Activated CD8-positive, alpha-beta memory T cell treated with anti-CD3 and anti-CD28 coated beads, Interleukin-2, amount 50 U/mL, for 4 hours (primary cell): ENCODE results near the gene SHLD1.

Experiments
- DNase-seq: peaks from one replicate; pipeline ENCODE4 v3.0.0-alpha.2; 2020

Gene SHLD1

GRCh38 chr20:5862703-5863039 lies 112.5 kb downstream of the SHLD1 start:
- no peak for DNase-seq

- DNase-seq: no peak
Observed at GRCh38 chr20:5863040-5863833, 113.0 kb downstream of the SHLD1 start.

GRCh38 chr20:5864428-5864827 lies 114.2 kb downstream of the SHLD1 start:
- DNase-seq: no peak

- no peak for DNase-seq
Observed at GRCh38 chr20:5864873-5865587, 114.8 kb downstream of the SHLD1 start.

GRCh38 chr20:5865604-5866003 lies 115.4 kb downstream of the SHLD1 start:
- DNase-seq: no peak

GRCh38 chr20:5870568-5870981 lies 120.4 kb downstream of the SHLD1 start:
- DNase-seq: no peak

GRCh38 chr20:5871459-5872410 lies 121.5 kb downstream of the SHLD1 start:
- no peak for DNase-seq

- no peak for DNase-seq
Observed at GRCh38 chr20:5877128-5877527, 126.9 kb downstream of the SHLD1 start.

GRCh38 chr20:5880326-5880725 lies 130.1 kb downstream of the SHLD1 start:
- DNase-seq: no peak

GRCh38 chr20:5881703-5882102 lies 131.5 kb downstream of the SHLD1 start:
- no peak for DNase-seq

- DNase-seq: no peak
Observed at GRCh38 chr20:5882166-5882565, 132.0 kb downstream of the SHLD1 start.

- no peak for DNase-seq
Observed at GRCh38 chr20:5884465-5885335, 134.5 kb downstream of the SHLD1 start.

- DNase-seq: no peak
Observed at GRCh38 chr20:5885866-5886265, 135.7 kb downstream of the SHLD1 start.

- DNase-seq: no peak
Observed at GRCh38 chr20:5886788-5887187, 136.6 kb downstream of the SHLD1 start.

GRCh38 chr20:5887386-5887785 lies 137.2 kb downstream of the SHLD1 start:
- no peak for DNase-seq

GRCh38 chr20:5888041-5888440 lies 137.8 kb downstream of the SHLD1 start:
- DNase-seq: no peak

- DNase-seq: no peak
Observed at GRCh38 chr20:5890773-5891441, 140.7 kb downstream of the SHLD1 start.

GRCh38 chr20:5893052-5893451 lies 142.9 kb downstream of the SHLD1 start:
- DNase-seq: no peak

GRCh38 chr20:5893621-5894020 lies 143.4 kb downstream of the SHLD1 start:
- no peak for DNase-seq

GRCh38 chr20:5895626-5896025 lies 145.4 kb downstream of the SHLD1 start:
- DNase-seq: no peak

GRCh38 chr20:5899444-5899843 lies 149.2 kb downstream of the SHLD1 start:
- DNase-seq: no peak

GRCh38 chr20:5900908-5901307 lies 150.7 kb downstream of the SHLD1 start:
- no peak for DNase-seq
